SK-N-SH (cell line): Measurements from ENCODE around the gene LDB3. TPM values are rescaled to one million over a fixed set of nuclear protein-coding genes. Genes with fewer than 3 reads are reported as not detected.

Experiments used
- CTCF ChIA-PET: fragments of 300-600, 350-600 bp; formaldehyde crosslinking; extraction: SDS; loops from one replicate; lab custom pipeline; 2021; lab: Yijun Ruan, JAX
- POLR2A ChIA-PET: fragments of 350-600 bp; sonication (Branson Sonifier 250); formaldehyde crosslinking; extraction: SDS; loops from one replicate; lab custom pipeline; 2020; ENCODE audit warnings: antibody characterized with exemption, inconsistent platforms; lab: Yijun Ruan, JAX
- DNase-seq: peaks from one replicate; pipeline ENCODE4 v3.0.0; 2012
- H2AFZ ChIP-seq: fragments of 200-600 bp; sonication (generic); 2 replicates; pipeline ENCODE4 v1.8.1; 2016; ENCODE audit warnings: antibody characterized with exemption, mild to moderate bottlenecking, low read depth
- H3F3A ChIP-seq: fragments of 200-600 bp; sonication (generic); replicated peaks from 2 replicates; pipeline ENCODE3; 2016; ENCODE audit warnings: antibody characterized with exemption, mild to moderate bottlenecking; ENCODE audit not compliant: insufficient read depth
- H3K27ac ChIP-seq, 2 experiments: fragments of 200-500 bp in 1 of 2; fragments of 200-600 bp in 1 of 2; sonication (Bioruptor generic) in 1 of 2; sonication (generic), shearing (Covaris generic) in 1 of 2; 2 replicates each; pipeline versions ENCODE4 v1.5.1 to v1.6.1; 2014 to 2016; ENCODE audit warnings: low read depth in 2 of 2, inconsistent platforms in 1 of 2, low read length in 1 of 2, mild to moderate bottlenecking in 1 of 2, mixed read lengths in 1 of 2
- H3K27me3 ChIP-seq: fragments of 200-600 bp; sonication (generic), shearing (Covaris generic); 2 replicates; pipeline ENCODE4 v1.6.1; 2016; ENCODE audit warnings: mixed run types; ENCODE audit not compliant: insufficient read depth
- H3K36me3 ChIP-seq, 2 experiments: fragments of 200-500 bp in 1 of 2; fragments of 200-600 bp in 1 of 2; sonication (Bioruptor generic) in 1 of 2; sonication (generic) in 1 of 2; replicated peaks in 1 of 2; 2 replicates each; pipeline versions ENCODE3 to v1.5.1; 2014 to 2016; ENCODE audit warnings: low read length in 1 of 2, mild to moderate bottlenecking in 1 of 2; ENCODE audit not compliant: insufficient read depth in 2 of 2, control insufficient read depth in 1 of 2
- H3K4me1 ChIP-seq, 2 experiments: fragments of 200-500 bp in 1 of 2; fragments of 200-600 bp in 1 of 2; sonication (Bioruptor generic) in 1 of 2; sonication (generic), shearing (Covaris generic) in 1 of 2; 2 replicates each; pipeline versions ENCODE4 v1.5.1 to v1.6.1; 2014 to 2016; ENCODE audit warnings: low read depth in 1 of 2, low read length in 1 of 2, mixed run types in 1 of 2; ENCODE audit not compliant: insufficient read depth in 2 of 2, control insufficient read depth in 1 of 2
- H3K4me2 ChIP-seq: fragments of 200-600 bp; sonication (generic), shearing (Covaris generic); 2 replicates; pipeline ENCODE4 v1.6.1; 2017; ENCODE audit warnings: mixed run types
- H3K4me3 ChIP-seq, 2 experiments: fragments of 200-500 bp in 1 of 2; fragments of 200-600 bp in 1 of 2; sonication (Bioruptor generic) in 1 of 2; sonication (generic), shearing (Covaris generic) in 1 of 2; 2 replicates each; pipeline versions ENCODE4 v1.5.1 to v1.8.1; 2014 to 2016; ENCODE audit warnings: low read depth in 2 of 2, inconsistent platforms in 1 of 2, low read length in 1 of 2, mild to moderate bottlenecking in 1 of 2, mixed read lengths in 1 of 2, moderate library complexity in 1 of 2
- H3K79me2 ChIP-seq: fragments of 200-600 bp; sonication (generic); 2 replicates; pipeline ENCODE4 v1.8.1; 2017; ENCODE audit warnings: mild to moderate bottlenecking; ENCODE audit not compliant: insufficient read depth
- H3K9ac ChIP-seq: fragments of 200-600 bp; sonication (generic); 2 replicates; pipeline ENCODE4 v1.6.1; 2017; ENCODE audit warnings: mixed run types
- H3K9me2 ChIP-seq: fragments of 200-600 bp; sonication (generic); 2 replicates; pipeline ENCODE4 v1.6.1; 2017; ENCODE audit warnings: mixed run types
- H3K9me3 ChIP-seq: fragments of 200-600 bp; sonication (generic); 2 replicates; pipeline ENCODE4 v1.6.1; 2017; ENCODE audit warnings: mixed run types, mild to moderate bottlenecking, moderate library complexity
- H4K20me1 ChIP-seq: fragments of 200-600 bp; sonication (generic); 2 replicates; pipeline ENCODE4 v1.6.1; 2017; ENCODE audit warnings: mild to moderate bottlenecking, mixed run types; ENCODE audit not compliant: insufficient read depth
- CTCF ChIP-seq: fragments of 200-600 bp; sonication (generic); IDR thresholded peaks from 2 replicates; pipeline ENCODE4 v1.6.1; 2017; ENCODE audit warnings: antibody characterized with exemption, mild to moderate bottlenecking, moderate library complexity
- ELF1 ChIP-seq: IDR thresholded peaks from 2 replicates; pipeline ENCODE4 v1.4.0; 2012
- FOXJ3 ChIP-seq: sonication (generic); formaldehyde crosslinking; IDR thresholded peaks from 2 replicates; pipeline ENCODE4 v1.5.1; 2020; ENCODE audit warnings: mild to moderate bottlenecking, missing genetic modification reagents
- FOXM1 ChIP-seq: IDR thresholded peaks from 2 replicates; pipeline ENCODE4 v1.4.0; 2012; ENCODE audit warnings: low read depth, mild to moderate bottlenecking
- IRF3 ChIP-seq: fragments of 150-350 bp; IDR thresholded peaks from 2 replicates; pipeline ENCODE4 v1.6.1; 2016; ENCODE audit warnings: mild to moderate bottlenecking, low read depth, low read length
- MEF2A ChIP-seq: IDR thresholded peaks from 2 replicates; pipeline ENCODE4 v1.4.0; 2012; ENCODE audit warnings: low read depth, borderline replicate concordance
- PBX3 ChIP-seq: IDR thresholded peaks from 2 replicates; pipeline ENCODE4; 2012
- RAD21 ChIP-seq: IDR thresholded peaks from 2 replicates; pipeline ENCODE4 v1.6.1; 2012; ENCODE audit warnings: mild to moderate bottlenecking, low read length
- TAF1 ChIP-seq: IDR thresholded peaks from 2 replicates; pipeline ENCODE4 v1.6.1; 2012; ENCODE audit warnings: low read depth, mild to moderate bottlenecking, low read length, moderate library complexity, borderline replicate concordance
- USF2 ChIP-seq: fragments of 150-350 bp; IDR thresholded peaks from 2 replicates; pipeline ENCODE4 v1.6.1; 2017; ENCODE audit warnings: antibody characterized with exemption, low read length, low read depth, borderline replicate concordance
- YY1 ChIP-seq: IDR thresholded peaks from 2 replicates; pipeline ENCODE4 v1.4.0; 2012; ENCODE audit warnings: low read depth, mild to moderate bottlenecking
- ZBTB33 ChIP-seq: IDR thresholded peaks from 2 replicates; pipeline ENCODE4 v1.4.0; 2012; ENCODE audit warnings: low read depth, borderline replicate concordance
- WGBS: methylation state at CpG from one replicate; pipeline ENCODE4 v1.1.6; 2017; ENCODE audit warnings: low lambda C conversion rate; 5-methylcytosine and 5-hydroxymethylcytosine counted together
- polyA plus RNA-seq, 3 experiments: library from polyadenylated mRNA; depleted of rRNA; stranded (reverse); fragments of >200 nt; gene quantifications; 2 replicates each; pipeline ENCODE4 v1.2.3, GENCODE V29; 2012

The LDB3 gene
- polyA plus RNA-seq, 1 of the 3 experiments (the other 2 are of a cell fraction): 0.48 TPM

GRCh38 chr10:86742230-86742629 lies 73.9 kb downstream of the LDB3 start:
- H3K36me3 ChIP-seq: no peaks in the 10 kb centered on the region
- H3K4me3 ChIP-seq: no peak overlapping the region
- CTCF ChIA-PET: no interaction called here
- H3K27ac ChIP-seq: no peak overlapping the region
- H3K9me2 ChIP-seq: no peaks in the 10 kb centered on the region
- WGBS: 100% methylated on average over 1 of the region's 1 CpG
- no peak for TF ChIP-seq FOXM1
- no peak for TF ChIP-seq PBX3
- no peak for TF ChIP-seq YY1
- no peak for TF ChIP-seq ELF1
- no peak for TF ChIP-seq RAD21
- no peak for TF ChIP-seq FOXJ3 (CRISPR knock-in tag)
- TF ChIP-seq USF2: no peak
- no peak for TF ChIP-seq MEF2A
- no peak for TF ChIP-seq IRF3
- TF ChIP-seq ZBTB33: no peak
- no peak overlapping the region for H2AFZ ChIP-seq
- no peaks in the 10 kb centered on the region for H3K27me3 ChIP-seq
- no peaks in the 10 kb centered on the region; the same call in 1 of the 2 replicates for H3K79me2 ChIP-seq
- H3K4me1 ChIP-seq: peaks cover 4 to 6% of the 10 kb centered on the region in 2 experiments; a peak in 2 of 4 replicates
- no peaks in the 10 kb centered on the region for H3F3A ChIP-seq
- no peaks in the 10 kb centered on the region for H3K9me3 ChIP-seq
- POLR2A ChIA-PET: no interaction called here
- DNase-seq: no peak
- no peak overlapping the region for H3K9ac ChIP-seq
- no peaks in the 10 kb centered on the region for H4K20me1 ChIP-seq
- H3K4me2 ChIP-seq: no peak overlapping the region

GRCh38 chr10:86744067-86744725 lies 75.9 kb downstream of the LDB3 start:
- H3K4me2 ChIP-seq: no peak overlapping the region
- no peak for DNase-seq
- 88% methylated on average over 6 of the region's 7 CpGs for WGBS
- no peaks in the 10 kb centered on the region; the same call in 1 of the 2 replicates for H3K79me2 ChIP-seq
- H3K9ac ChIP-seq: no peak overlapping the region
- POLR2A ChIA-PET: interaction anchor here (1.2 kb wide), 1 partner anchor 12 kb away, joined by 5 read pairs; the partner anchor contains the start of gene BMPR1A
- no peaks in the 10 kb centered on the region for H3K36me3 ChIP-seq
- CTCF ChIA-PET: no interaction called here
- H4K20me1 ChIP-seq: no peaks in the 10 kb centered on the region
- H3K27me3 ChIP-seq: no peaks in the 10 kb centered on the region
- H2AFZ ChIP-seq: no peak overlapping the region
- peaks cover 4 to 6% of the 10 kb centered on the region in 2 experiments; a peak in 2 of 4 replicates for H3K4me1 ChIP-seq
- H3K27ac ChIP-seq: no peak overlapping the region
- TF ChIP-seq CTCF (no peak), FOXM1 (no peak), TAF1 (no peak), USF2 (no peak)
- TF ChIP-seq, all 33 proteins: peak for 0
- H3K4me3 ChIP-seq: no peak overlapping the region
- no peaks in the 10 kb centered on the region for H3F3A ChIP-seq
- H3K9me2 ChIP-seq: no peaks in the 10 kb centered on the region
- no peaks in the 10 kb centered on the region for H3K9me3 ChIP-seq
